Upper lobe of left lung (tissue), 6 donors: ENCODE results near the gene SNTB2. TPM values are rescaled to one million over a fixed set of nuclear protein-coding genes. Genes with fewer than 3 reads are reported as not detected.

Source experiments
- ATAC-seq, 2 donors: fragments of 200-7000 bp; cut with Tn5 transposase; one replicate each; pipeline ENCODE4 v1.9.1; 2022; ENCODE audit warnings: mild to moderate bottlenecking in 2 of 2, moderate library complexity in 2 of 2; ENCODE audit not compliant: low FRiP score in 2 of 2
- DNase-seq, 2 donors: peaks; one replicate each; pipeline ENCODE4 v3.0.0-alpha.2; 2019 to 2020
- H3K27ac ChIP-seq, 4 donors: fragments of 200-600 bp; sonication (generic); one replicate each; pipeline ENCODE4 v1.5.1; 2016 to 2019
- H3K27me3 ChIP-seq, 4 donors: fragments of 200-600 bp; sonication (generic); one replicate each; pipeline ENCODE4 v1.5.1; 2017 to 2019
- H3K36me3 ChIP-seq, 4 donors: fragments of 200-600 bp; sonication (generic); one replicate each; pipeline ENCODE4 v1.5.1; 2016 to 2019
- H3K4me1 ChIP-seq, 4 donors: fragments of 200-600 bp; sonication (generic); one replicate each; pipeline ENCODE4 v1.5.1; 2018 to 2019
- H3K4me3 ChIP-seq, 4 donors: fragments of 200-600 bp; sonication (generic); one replicate each; pipeline ENCODE4 v1.5.1; 2017 to 2019; ENCODE audit warnings: mild to moderate bottlenecking in 2 of 4, moderate library complexity in 1 of 4
- H3K9me3 ChIP-seq, 4 donors: fragments of 200-600 bp; sonication (generic); one replicate each; pipeline ENCODE4 v1.5.1; 2018 to 2019
- EP300 ChIP-seq, 4 donors: sonication (generic); formaldehyde crosslinking; IDR thresholded peaks; one replicate each; pipeline ENCODE4 v1.5.1; 2017; ENCODE audit warnings: antibody characterized with exemption in 4 of 4, control low read depth in 2 of 4
- POLR2A ChIP-seq, 4 donors: fragments of 450-650 bp; IDR thresholded peaks; one replicate each; pipeline ENCODE4 v1.5.1; 2016 to 2017; ENCODE audit warnings: antibody characterized with exemption in 4 of 4, mild to moderate bottlenecking in 2 of 4
- POLR2AphosphoS5 ChIP-seq, 2 donors: sonication (generic); formaldehyde crosslinking; IDR thresholded peaks; one replicate each; pipeline ENCODE4 v1.5.1; 2017; ENCODE audit warnings: antibody characterized with exemption in 2 of 2
- WGBS, 2 donors: methylation state at CpG; one replicate each; pipeline ENCODE4 v1.1.5; 2017 to 2018; 5-methylcytosine and 5-hydroxymethylcytosine counted together
- total RNA-seq, 6 donors: library from RNA; depleted of rRNA in 4 of 6; stranded (reverse); fragments of >200 nt in 4 of 6; gene quantifications; one replicate each; pipeline versions ENCODE4 v1.1.0 to v1.2.1, GENCODE V29; 2016 to 2021
- TF ChIP-seq, protein P1 (sequence below), 6 experiments: fragments of 450-650 bp in 4 of 6; fragments of 200-600 bp in 2 of 6; sonication (generic) in 2 of 6; IDR thresholded peaks; one replicate each; pipeline ENCODE4 v1.5.1; 2016 to 2019; ENCODE audit warnings: antibody characterized with exemption in 6 of 6
- donor health status: DM: no; HTN: no; CAD: no; lungs with moderate emphysema.
- donor health status: DM: no; HTN: yes; CAD: no; lungs with severe emphysema.

Gene SNTB2
- total RNA-seq, 6 donors from 2014 or later: 24.1 to 41.2 (median 30.5) TPM

DNA sequence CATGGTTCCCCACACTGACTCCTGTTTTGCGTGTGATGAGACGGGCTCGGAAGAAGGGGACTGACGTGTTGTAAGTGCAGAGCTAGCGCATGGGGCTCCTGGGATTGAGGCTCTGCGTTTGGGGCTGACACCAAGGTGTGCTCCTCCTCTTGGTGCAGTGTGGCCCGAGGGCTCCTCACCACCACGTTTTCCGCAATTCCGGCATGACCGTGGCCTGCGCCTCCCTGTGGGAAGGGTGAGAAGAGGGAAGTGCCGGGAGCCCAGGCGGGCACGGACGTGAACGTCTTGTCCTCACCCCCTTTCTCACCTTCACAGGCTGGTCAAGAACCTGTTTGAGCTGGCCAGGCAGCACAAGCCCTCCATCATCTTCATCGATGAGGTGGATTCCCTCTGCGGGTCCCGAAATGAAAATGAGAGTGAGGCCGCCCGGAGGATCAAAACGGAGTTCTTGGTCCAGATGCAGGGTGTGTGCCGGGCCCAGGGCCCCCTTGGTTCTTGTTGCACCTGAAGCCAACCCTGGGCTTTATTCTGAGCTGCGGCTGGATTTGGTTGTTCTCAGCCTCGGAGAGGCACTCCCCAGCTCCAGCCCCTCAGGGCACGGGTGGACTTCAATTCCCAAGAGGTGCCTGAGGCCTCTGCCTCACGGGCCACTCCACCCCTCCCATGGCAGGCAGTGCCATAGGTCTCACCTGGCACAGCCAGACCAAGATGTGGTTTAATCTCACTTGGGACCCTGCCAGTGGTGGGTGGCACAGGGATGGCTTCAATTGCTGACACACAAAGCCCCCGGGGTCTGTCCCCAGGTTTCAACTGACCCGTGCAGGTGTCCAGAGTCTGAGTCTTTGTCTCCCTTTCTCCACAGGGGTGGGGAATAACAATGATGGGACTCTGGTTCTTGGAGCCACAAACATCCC lies 133.1 kb downstream of the SNTB2 start:
- H3K27ac ChIP-seq: no peak overlapping the region
- no peaks in the 10 kb centered on the region for H3K9me3 ChIP-seq
- H3K4me1 ChIP-seq: peaks cover 0 to 11% (median 5%) of the 10 kb centered on the region in 4 donors
- TF ChIP-seq EP300 (IDR thresholded peaks at IDR 0.05): no peak
- TF ChIP-seq, protein P1, sequence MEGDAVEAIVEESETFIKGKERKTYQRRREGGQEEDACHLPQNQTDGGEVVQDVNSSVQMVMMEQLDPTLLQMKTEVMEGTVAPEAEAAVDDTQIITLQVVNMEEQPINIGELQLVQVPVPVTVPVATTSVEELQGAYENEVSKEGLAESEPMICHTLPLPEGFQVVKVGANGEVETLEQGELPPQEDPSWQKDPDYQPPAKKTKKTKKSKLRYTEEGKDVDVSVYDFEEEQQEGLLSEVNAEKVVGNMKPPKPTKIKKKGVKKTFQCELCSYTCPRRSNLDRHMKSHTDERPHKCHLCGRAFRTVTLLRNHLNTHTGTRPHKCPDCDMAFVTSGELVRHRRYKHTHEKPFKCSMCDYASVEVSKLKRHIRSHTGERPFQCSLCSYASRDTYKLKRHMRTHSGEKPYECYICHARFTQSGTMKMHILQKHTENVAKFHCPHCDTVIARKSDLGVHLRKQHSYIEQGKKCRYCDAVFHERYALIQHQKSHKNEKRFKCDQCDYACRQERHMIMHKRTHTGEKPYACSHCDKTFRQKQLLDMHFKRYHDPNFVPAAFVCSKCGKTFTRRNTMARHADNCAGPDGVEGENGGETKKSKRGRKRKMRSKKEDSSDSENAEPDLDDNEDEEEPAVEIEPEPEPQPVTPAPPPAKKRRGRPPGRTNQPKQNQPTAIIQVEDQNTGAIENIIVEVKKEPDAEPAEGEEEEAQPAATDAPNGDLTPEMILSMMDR (IDR thresholded peaks at IDR 0.05): no peak
- TF ChIP-seq POLR2A (IDR thresholded peaks at IDR 0.05): no peak
- TF ChIP-seq POLR2AphosphoS5 (IDR thresholded peaks at IDR 0.05): no peak
- H3K36me3 ChIP-seq: peaks cover 57 to 100% (median 95%) of the 10 kb centered on the region in 4 donors
- H3K27me3 ChIP-seq: no peaks in the 10 kb centered on the region
- ATAC-seq: no peak
- WGBS, 2 donors: 93 to 95% methylated on average over 22 to 30 of the region's 30 CpGs
- H3K4me3 ChIP-seq: no peak overlapping the region
- DNase-seq: no peak

DNA sequence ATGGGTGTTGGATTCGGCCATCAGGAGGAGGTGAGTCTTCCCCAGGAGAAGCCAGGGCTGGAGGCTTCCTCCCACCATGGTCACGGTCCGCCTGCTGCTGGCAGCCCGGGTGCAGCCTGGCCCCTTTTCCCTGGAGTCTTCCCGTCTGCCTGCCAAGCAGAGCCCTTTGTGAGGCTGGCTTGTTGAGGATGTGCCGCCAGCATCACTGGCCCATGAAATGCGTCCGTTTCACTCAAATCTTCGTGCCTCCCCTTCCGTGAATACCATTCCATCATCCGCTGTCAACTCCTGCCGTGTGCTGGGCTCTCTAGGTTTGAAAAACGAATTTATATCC lies 133.7 kb downstream of the SNTB2 start:
- DNase-seq: no peak
- H3K36me3 ChIP-seq: peaks cover 57 to 100% (median 94%) of the 10 kb centered on the region in 4 donors

DNA sequence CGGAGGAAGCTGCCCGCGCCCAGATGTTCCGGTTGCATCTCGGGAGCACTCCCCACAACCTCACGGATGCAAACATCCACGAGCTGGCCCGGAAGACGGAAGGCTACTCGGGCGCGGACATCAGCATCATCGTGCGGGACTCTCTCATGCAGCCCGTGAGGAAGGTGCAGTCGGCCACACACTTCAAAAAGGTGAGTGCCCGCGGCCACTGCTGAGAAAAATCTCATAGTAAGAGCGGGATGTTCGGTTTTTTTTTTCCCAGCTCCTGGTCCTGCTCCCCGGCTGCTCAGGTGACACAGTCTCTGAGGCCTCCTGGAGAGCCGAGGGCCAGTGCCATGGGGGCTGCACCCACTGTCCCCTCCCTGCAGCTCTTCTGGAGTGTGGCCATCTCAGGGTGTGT lies 134.1 kb downstream of the SNTB2 start:
- Histone ChIP-seq H3K27ac (no peak overlapping the region), H3K9me3 (no peaks in the 10 kb centered on the region), H3K36me3 (peaks cover 56 to 100% (median 94%) of the 10 kb centered on the region in 4 donors), H3K4me1 (peaks cover 0 to 16% (median 5%) of the 10 kb centered on the region in 4 donors), H3K4me3 (no peak overlapping the region), H3K27me3 (no peaks in the 10 kb centered on the region)
- TF ChIP-seq POLR2A (IDR thresholded peaks at IDR 0.05) (no peak), POLR2AphosphoS5 (IDR thresholded peaks at IDR 0.05) (no peak), EP300 (IDR thresholded peaks at IDR 0.05) (no peak)
- TF ChIP-seq, protein P1 (IDR thresholded peaks at IDR 0.05): no peak
- WGBS, 2 donors: 93% methylated on average over 20 to 22 of the region's 22 CpGs
- DNase-seq (no peak), ATAC-seq (no peak)

More for the DNA sequence above, 133.7 kb downstream of the SNTB2 start:
- Histone ChIP-seq H3K9me3 (no peaks in the 10 kb centered on the region), H3K4me1 (peaks cover 0 to 13% (median 5%) of the 10 kb centered on the region in 4 donors), H3K4me3 (no peak overlapping the region), H3K27me3 (no peaks in the 10 kb centered on the region), H3K27ac (no peak overlapping the region)
- TF ChIP-seq POLR2AphosphoS5 (IDR thresholded peaks at IDR 0.05) (no peak), EP300 (IDR thresholded peaks at IDR 0.05) (no peak), POLR2A (IDR thresholded peaks at IDR 0.05) (no peak)
- TF ChIP-seq, protein P1 (IDR thresholded peaks at IDR 0.05): no peak
- no peak for ATAC-seq
- WGBS, 2 donors: 93 to 96% methylated on average over 9 to 13 of the region's 13 CpGs

DNA sequence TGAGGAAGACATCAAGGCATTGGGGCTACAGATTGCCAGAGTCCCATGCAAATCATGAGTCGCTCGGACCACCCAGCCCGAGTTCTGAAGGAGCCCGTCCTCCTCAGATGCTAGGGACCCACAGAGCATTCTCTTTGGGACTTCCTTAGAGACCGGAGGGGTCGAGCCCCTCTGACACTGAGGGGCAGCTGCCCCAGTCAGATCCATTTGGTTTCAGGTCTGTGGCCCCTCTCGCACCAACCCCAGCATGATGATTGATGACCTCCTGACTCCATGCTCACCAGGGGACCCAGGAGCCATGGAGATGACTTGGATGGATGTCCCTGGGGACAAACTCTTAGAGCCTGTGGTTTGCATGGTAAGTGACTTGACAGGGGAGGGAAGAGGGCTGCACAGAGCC lies 135.4 kb downstream of the SNTB2 start:
- no peak overlapping the region for H3K4me3 ChIP-seq
- H3K27ac ChIP-seq: no peak overlapping the region
- WGBS, 2 donors: 91 to 100% methylated on average over 5 to 7 of the region's 7 CpGs
- H3K9me3 ChIP-seq: no peaks in the 10 kb centered on the region
- TF ChIP-seq, protein P1 (IDR thresholded peaks at IDR 0.05): no peak
- TF ChIP-seq EP300 (IDR thresholded peaks at IDR 0.05) (no peak), POLR2AphosphoS5 (IDR thresholded peaks at IDR 0.05) (no peak), POLR2A (IDR thresholded peaks at IDR 0.05) (no peak)
- peaks cover 52 to 96% (median 83%) of the 10 kb centered on the region in 4 donors for H3K36me3 ChIP-seq
- ATAC-seq (no peak), DNase-seq (no peak)
- peaks cover 0 to 28% (median 6%) of the 10 kb centered on the region in 4 donors for H3K4me1 ChIP-seq
- no peaks in the 10 kb centered on the region for H3K27me3 ChIP-seq
